ENCODE data around the gene GKN1.

- TF ChIP-seq CTCF (IDR thresholded peaks at IDR 0.05; ENCODE audit: low read depth, low read length) (no peak), MAX (IDR thresholded peaks at IDR 0.05; ENCODE audit: low read depth, low read length) (no peak), POLR2A (IDR thresholded peaks at IDR 0.05; ENCODE audit: extremely low read depth, insufficient read length) (no peak), MYC (IDR thresholded peaks at IDR 0.05; ENCODE audit: low read depth, low read length) (no peak)
Observed at GRCh38 chr2:68961380-68961779, 13.1 kb upstream of the GKN1 start.
